NCI-H1417 treated with DMSO at 0.1 percent for 48 hours (cell line): ENCODE measurements around the gene SLC38A1.
"Not testable (repeated sequence)": the region's sequence is repeated elsewhere in the genome, so short reads cannot be mapped to it uniquely, and the experiment has no call there.

ENCODE experiments used
- DNase-seq: peaks from one replicate; lab custom pipeline; 2025; lab: John Stamatoyannopoulos, UW

The SLC38A1 gene

GRCh38 chr12:46164186-46164761 is 104.6 kb downstream of the SLC38A1 start:
- no peak for DNase-seq

GRCh38 chr12:46162549-46163076 is 106.2 kb downstream of the SLC38A1 start:
- DNase-seq: not testable (repeated sequence)

- DNase-seq: no peak
Measured at GRCh38 chr12:46160981-46161690, 107.7 kb downstream of the SLC38A1 start.

DNA sequence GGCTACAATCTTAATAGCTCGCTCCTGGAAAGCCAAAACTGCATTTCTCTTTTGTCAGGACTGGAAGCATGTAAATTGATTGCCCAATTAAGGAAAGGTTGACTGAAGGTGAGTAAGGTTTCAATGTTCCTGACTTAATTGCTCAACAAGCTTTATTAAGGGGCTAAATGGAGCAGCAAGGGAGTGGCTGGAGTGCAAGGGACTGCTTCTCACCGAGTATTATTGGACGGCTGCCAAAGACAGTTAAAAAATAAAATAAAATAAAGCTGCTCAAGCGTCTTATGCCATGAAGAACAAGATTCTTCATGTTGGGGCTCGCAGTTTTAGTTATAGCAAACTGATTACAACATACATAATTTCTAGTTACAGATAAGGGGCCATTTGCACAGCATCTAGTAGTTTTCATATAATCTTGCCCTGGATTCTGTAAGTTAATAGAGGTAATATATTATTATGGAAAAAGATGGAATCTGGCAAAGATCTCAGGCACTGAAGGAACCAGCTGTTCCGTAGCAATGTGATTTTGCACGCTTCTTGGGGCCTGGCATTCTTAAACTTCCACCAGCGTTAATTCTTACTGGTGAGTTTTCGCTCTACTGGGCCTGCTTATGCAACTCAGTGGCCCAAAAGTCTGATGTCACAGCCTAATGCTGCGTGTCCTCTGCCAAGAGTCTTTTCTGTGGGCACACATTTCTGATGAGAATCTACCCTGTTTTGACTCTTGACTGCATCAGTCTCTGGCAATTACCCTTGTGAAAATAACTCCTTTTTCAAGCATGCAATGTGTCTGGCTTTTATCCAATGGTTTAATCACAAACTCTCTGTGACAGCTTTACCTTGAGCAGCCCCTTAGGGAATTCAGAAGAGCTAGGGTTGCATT is 108.5 kb downstream of the SLC38A1 start:
- peak; percentile 41 for DNase-seq

DNA sequence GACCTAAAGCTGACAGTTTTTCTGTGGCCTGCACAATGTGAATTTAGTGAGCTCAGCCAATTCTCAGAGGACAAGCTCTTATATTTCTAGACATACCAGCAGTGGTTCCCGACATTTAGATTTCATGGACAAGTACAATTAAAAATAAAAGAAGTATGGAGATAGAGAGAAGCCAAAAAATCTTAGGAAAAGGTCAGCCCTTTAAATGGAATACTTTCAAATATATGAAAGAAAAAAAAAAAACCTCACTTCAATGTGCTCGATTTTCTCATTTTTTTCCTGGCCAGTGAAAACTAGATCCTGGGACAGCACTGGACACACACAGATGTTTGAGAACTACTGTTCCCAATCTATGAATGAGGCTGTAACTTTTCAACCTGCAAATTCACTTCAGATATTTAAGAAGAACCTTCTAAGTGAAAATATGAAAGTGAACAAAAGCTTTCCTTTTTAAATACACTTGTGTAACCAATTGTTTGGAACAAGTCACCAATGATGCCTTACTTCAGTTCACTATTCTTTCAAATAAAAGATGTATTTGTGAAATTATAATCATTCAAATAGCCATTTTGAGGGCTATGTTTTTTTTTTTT is 109.4 kb downstream of the SLC38A1 start:
- no peak for DNase-seq

GRCh38 chr12:46158501-46158900 is 110.3 kb downstream of the SLC38A1 start:
- DNase-seq: no peak

GRCh38 chr12:46154221-46154985 is 114.4 kb downstream of the SLC38A1 start:
- no peak for DNase-seq

GRCh38 chr12:46153268-46153872 is 115.5 kb downstream of the SLC38A1 start:
- no peak for DNase-seq

DNA sequence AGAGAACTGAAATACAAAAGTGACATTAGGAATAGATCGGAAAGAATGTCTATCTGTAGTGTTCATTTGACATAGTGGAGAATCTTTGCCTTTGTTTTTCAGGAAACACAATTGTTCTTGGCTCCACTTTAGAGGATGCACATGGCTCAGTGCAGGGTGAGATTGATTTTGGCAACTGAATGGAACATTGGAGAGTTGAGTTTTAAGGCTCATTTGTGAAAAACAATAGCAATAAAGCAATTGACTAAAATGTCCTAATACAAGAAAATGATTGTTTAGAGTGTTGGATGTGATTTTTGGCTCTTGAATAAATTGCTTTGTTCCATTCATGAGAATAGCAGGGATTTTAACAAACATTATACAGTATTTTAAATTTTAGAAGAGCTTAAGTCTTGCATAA is 116.4 kb downstream of the SLC38A1 start:
- no peak for DNase-seq

- DNase-seq: no peak
Measured at GRCh38 chr12:46150735-46151134, 118.1 kb downstream of the SLC38A1 start.

- no peak for DNase-seq
Measured at GRCh38 chr12:46149905-46150304, 118.9 kb downstream of the SLC38A1 start.

- no peak for DNase-seq
Measured at GRCh38 chr12:46149079-46149464, 119.8 kb downstream of the SLC38A1 start.

DNA sequence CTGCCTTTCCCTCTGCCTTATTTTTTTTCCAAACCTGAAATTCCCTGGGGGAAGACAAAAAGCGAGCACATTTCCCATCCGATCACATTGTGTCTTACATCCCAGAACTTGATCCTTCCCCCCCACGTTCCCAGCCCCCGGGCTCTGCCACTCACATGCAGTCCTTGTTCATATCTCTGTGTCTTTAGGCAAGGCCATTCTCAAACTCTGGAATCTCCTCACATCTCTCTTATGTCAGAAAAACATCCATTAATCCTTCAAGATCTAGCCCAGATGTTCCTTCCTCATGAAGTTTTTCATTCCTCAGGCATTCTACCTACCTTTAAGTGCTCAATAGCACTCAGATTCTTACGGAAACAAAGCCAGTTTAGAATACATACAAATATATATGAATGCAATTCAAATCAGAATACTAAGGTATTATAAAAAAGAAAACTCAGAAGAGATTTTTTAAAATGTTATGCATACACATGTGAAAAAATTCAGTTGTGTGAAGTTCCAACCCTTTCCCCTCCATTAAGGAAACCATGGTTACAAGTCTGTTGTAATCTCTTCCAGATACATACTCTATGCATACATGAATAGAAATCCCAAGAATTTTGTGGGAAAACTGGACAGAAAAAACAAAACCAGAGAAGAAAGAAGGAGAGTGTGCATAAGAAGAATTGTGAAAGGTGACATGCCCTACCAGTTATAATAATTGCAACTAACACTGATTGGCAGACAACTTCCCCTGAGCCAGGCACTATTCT is 120.3 kb downstream of the SLC38A1 start:
- no peak for DNase-seq

DNA sequence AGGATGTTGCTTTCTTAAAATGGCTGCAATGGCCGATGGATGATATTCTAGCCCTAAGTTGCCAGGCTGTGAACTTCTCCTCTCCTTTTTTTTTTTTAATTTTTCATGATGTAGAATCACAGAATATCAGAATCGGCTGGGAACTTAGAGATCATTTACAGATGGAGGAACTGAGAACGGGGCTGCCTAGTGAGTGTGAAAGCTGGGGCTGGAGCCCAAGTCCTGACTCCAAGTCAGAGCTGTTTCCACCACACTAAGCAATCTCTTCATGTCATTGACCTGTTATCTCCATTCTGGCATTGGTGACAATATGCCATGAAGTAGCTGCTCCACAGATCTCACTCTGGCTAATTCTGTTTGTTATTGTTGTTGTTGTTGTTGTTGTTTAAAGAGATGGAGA is 121.7 kb downstream of the SLC38A1 start:
- DNase-seq: no peak

DNA sequence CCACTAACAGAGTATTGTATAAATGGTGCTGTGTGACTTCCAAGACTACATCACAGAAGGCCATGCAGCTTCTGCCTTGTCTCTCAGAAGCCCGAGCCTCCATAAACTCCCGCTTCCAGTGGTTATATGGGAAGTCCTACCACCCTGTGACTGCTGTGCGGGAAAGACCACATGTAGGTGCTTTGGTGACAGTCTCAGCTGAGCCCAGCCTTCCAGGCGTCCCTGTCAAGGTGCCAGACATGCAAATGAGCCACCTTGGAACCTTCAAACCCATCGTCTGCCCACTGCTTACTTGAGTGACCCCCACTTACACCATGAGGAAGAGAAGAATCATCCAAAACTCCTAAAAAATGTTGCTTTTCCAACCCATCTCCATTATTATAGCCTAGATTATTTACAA is 123.0 kb downstream of the SLC38A1 start:
- DNase-seq: no peak

GRCh38 chr12:46144433-46144832 is 124.4 kb downstream of the SLC38A1 start:
- DNase-seq: no peak

- DNase-seq: no peak
Measured at GRCh38 chr12:46136249-46136648, 132.6 kb downstream of the SLC38A1 start.

GRCh38 chr12:46135750-46136149 is 133.1 kb downstream of the SLC38A1 start:
- DNase-seq: no peak

DNA sequence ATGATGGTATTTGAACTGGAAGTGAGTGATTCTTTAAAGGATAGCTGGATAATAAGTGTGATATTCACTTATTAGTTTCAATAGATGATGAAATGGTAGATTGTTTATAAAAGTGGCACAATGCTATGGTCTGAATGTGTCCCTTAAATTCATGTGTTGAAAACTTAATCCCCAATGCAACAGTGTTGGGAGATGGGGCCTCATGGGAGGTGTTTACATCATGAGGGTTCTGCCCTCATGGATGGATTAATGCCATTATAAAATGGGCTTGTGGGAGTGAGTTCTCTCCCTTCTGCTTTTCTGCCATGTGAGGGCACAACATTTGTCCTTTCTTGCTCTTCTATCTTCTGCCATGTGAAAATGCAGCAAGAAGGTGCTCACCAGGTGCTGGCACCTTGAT is 134.0 kb downstream of the SLC38A1 start:
- no peak for DNase-seq

- no peak for DNase-seq
Measured at GRCh38 chr12:46134205-46134811, 134.5 kb downstream of the SLC38A1 start.
